ENCODE results near the gene CTNNAL1.

CTNNAL1 gene

DNA sequence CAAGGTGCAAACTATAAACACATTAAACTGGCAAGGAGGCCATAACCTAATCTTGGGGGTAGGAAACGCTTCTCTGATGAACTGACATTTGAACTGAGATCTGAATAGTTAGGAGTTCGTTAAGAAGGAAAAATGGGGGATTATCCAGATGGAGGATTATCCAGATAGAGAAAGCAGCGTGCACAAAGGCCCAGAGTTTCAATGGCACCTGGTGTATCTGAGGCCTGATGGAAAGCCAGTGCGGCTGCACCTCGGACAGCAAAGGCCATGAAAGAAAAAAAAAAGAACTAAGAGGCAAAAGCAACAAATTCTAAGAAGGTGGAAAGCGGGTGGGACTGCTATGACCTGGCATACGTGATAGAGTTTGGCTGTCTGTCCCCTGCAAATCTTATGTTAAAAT lies 13.0 kb upstream of the CTNNAL1 start:
- no peak for DNase-seq

DNA sequence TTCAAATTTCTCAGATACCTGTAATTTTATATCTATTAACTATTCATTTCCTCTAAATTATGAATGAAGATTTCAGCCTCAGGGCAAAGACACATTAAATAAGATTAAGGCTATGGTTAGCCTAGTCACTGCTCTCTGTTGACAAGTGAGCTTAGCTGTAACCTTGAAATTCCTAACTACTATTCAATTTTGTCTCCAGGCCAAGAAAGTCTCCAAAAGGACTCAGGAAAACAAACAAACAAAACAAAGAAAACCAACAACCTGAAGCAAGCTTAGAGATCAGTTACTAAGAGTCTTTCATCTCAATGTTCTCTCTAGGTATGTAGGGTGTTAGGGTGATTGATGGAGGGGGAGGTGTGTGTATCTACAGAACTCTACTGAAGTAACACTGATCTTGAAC lies 9.6 kb upstream of the CTNNAL1 start:
- DNase-seq, result no peak

DNA sequence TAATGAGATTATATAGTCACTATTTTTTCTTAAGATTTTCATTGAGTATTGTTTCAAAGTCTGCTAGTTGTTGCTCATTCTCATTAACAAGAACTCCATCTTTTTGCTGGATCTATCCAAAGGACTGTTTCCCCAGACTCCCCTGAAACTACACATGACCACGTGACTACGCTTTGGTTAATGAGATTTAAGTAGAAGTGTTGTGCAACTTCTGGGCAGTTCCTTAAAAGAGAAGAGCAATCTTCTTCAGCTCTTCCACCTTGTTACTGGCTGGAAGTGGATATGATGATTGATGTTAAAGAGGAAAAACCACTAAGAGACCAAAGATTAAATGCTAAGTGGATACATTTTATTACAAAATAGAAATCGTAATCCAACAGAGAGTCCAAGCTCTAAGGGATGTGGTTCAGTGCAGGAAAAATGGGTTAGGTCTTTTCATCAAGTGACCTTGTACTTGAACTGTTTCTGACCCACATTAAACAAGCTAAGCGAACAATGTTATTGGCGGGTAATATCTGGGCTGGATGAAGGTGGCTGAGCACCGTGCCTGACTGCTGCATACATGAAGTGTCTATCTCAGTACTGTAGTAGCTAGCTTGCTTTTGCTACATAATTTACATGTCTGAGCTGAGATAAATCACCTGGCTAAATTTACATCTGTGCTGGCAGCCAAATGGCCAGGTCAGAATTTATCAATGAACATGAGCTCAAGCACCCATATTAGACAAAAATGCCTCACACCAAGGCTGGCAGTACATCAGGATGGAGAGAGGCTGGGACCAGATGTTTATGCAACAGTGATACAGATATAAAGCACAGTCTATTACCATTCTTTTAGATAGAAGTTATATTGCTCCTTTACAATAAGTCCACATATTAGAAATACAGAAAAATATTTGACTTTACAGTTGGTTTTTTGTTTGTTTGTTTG lies 7.5 kb upstream of the CTNNAL1 start:
- DNase-seq, result no peak

DNA sequence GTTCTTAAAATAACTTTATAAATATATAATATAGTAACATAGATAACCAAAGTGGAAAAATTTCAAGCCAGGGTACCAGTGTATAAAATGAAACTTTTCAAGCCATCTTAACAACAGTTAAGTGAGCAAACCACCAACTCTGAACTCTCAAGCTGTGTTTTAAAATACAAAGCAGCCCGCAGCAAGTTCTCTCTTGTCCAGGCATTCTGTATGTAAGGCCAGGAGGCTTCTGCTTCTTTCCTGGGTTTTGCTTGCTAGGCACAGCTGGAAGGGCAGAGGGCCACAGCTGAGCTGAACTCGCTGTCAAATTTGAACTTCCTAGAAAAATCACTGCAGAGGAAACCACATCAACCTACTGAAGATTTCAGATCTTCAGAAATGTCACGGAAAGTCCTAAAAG lies 6.8 kb upstream of the CTNNAL1 start:
- no peak for DNase-seq

DNA sequence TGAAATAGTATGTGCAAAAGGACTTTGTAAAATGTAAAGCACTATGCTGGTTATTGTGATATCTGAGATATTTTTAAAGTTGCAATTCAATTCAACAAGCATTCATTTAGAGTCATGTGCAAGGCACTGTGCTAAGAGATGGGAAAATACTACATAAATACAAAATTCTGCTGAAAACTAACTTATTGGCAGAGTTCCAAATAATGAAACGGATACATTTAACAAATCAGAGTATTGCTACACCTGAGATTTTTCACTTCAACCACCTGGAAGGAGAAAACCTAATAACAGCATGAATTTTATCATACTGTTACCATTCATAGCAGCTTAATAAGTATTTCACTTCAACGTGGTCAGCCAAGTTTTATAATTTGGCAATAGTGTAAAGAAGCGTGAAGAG lies 6.1 kb upstream of the CTNNAL1 start:
- no peak for DNase-seq

DNA sequence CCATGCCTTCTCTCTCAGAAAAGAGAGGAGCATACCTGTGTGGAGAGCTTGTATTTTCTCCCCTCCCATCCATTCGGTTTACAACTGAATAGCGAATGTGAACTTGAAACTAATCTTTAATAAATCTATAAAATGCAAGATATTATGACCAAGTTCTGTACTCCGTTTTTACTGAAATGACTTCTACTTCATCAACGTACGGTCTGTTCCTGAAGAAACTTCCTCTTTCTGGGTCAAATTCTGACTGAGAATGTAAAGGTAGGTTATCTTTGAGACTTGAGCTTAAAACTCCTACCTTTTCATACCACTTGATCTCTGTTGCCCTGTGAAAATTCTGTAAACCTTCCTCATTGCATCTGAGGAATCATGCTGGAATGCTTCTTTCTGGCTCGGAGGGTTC lies 4.2 kb upstream of the CTNNAL1 start:
- DNase-seq, result no peak

DNA sequence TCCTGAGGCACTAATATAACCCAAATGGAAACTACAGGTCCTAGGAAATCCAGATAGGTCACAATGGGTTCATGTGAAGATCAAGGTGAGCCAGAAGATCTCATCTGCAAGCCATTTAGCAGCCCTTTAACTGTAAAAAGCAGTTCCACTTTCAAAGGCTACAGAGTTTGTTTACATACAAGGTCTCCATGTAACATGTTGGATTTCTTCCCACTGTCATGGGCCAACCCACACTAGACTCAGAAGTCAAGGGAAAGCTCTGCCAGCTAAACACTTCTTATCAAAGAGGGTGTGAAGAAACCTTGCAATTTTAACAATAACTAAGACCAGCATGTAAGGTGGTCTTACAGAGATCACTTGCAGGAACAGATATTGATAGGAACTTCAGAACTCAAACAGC lies 3.8 kb upstream of the CTNNAL1 start:
- no peak for DNase-seq

DNA sequence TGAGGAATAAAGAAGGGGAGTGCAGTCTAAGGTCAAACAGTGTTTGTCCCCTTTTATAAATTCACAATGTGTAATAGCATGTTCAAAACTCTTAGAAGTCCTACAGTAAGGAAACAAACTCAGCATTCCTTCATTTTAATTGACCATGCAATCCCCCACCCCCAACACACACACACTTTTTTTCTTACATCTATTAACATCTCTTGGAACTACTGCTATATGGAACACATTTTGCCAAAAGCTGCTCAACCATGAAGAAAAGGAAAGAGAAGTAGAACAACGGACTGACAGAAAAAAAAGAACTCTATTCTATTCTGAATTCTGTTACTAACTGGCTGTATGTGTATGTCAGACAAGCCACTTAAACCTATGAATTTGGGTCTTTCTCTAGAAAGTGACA lies 2.8 kb upstream of the CTNNAL1 start:
- no peak for DNase-seq

DNA sequence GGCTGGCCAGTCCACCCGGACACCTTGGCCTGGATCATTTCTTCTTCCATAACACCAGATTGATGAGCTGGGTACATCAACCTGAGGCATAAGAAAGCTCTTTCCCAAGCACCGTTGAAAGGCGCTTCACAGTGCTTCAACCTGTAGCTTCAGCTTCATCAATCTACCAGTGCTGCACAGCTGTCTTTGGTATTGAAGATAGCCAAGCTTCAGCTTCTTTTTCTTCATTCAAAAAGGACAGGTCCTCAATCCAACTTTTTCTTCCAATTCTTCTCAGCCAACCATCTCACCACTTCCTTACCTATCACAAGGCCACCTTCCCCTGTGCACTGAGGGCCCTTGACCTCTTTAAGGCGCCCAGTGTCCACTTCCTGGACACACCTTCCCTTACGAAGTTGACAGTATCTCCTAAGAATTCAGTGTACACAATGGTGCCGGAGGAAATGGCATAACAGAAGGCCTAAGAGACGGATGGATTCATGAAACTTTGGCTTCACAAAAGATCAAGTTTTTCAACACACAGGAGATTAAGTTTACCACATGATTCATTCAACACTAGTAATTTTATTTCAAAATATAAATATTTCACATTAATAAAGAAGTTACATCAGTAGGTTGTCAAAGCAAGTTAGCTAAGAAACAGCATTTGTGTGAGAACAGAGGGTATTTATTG lies 1.4 kb upstream of the CTNNAL1 start:
- DNase-seq, result no peak

DNA sequence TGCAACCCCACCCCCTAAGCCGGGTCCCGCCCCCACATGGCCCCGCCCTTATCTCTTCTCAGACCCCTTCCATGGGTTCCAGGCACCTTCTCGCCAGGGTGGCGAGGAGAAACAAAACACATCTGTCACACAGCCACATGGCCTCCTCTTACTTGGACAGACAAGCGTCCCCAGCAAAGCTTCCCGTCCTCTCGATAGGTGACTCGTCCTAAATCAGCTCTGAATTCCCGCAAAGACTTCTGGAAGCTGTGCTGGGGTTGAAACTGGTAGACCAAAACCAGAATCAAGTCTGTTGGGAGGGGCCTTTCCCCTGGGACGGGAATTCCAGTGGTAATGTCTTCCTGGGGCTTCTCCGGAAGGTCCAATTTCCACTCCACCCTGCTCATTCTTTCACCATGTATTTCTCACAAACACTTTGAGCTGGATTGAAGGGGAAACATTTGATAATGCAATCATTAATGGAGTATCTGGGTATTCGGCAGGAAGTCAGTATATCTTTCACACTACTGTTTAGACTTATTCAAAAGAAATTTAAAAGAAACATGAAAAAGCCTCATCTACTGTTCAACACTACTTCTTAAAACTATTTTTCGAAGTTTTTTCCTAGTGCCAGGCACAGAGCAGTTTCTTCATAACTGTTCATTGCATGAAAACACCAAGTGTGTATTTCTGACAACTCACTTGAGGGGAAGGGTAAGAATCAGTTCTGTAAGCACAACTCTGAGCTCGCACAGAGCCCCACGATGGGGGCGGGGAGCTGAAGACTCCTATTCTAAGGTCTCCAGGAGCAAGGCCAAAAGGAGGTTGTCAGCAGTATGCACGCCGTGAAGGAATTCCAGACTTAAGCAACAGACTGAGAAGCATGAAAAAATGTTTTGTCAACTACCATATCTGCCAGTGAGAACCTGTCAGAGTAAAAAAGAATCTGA lies 644 bp upstream of the CTNNAL1 start:
- DNase-seq, result no peak

DNA sequence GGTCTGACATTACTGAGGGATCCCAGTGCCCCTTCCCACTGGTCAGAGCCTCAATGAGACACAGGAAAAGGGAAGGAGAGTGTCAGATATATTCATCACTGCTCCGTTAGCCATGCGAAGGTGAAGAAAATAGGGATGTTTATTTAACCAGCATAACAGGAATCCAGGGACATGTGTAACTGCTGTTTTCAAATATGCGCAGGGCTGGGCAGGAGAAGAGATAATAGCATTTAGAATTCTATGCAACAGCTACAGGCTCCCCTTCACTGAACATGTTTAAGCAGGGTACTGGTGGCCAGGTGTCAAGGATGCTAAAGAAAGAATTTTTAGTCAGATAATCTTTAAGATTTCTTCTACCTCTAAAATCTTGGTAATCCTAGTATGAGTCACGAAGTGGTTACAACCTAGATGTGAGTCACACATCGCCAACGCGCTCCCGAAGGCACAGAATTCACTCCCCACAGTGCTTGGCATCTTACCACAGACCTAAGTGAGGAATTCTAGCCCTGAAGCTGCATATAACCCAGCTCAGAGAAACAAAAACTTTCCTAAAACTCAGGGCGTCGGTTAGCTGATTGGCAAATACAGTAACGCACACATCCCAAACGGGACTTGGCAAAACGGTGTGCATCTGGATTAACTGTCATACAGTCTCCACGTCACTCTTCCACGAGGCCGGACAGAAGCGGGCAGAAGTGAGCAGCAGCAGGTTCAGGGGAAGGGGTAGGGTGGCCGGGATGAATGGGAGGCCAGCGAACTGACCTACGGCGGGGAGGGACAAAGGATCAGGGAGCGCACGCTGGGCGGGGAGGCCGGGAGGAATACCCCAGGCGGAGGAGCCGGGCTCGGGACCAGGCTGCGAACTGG lies 1.1 kb downstream of the CTNNAL1 start:
- DNase-seq, result peak; percentile 46 to 68

DNA sequence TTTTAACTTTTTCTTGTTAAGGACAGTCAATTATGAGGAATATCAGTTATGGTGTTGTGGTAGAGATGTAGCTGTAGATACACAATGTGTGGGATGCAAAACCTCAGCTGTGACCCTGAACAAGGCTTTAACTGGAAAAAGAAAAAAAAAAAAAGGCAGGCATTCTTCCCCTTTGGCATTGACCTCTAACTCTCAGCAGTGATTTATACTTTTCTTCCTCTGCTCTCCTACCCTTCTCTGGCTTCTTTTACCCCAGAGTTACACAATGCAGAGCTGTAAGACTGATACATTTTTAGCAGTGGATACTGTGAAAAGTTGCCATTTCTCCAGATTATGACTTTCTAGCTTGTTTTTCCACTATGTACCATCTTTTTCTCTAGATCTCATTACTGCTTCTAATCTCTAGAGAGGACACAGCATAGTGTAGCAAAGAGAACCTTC lies 2.0 kb downstream of the CTNNAL1 start:
- DNase-seq, result no peak

DNA sequence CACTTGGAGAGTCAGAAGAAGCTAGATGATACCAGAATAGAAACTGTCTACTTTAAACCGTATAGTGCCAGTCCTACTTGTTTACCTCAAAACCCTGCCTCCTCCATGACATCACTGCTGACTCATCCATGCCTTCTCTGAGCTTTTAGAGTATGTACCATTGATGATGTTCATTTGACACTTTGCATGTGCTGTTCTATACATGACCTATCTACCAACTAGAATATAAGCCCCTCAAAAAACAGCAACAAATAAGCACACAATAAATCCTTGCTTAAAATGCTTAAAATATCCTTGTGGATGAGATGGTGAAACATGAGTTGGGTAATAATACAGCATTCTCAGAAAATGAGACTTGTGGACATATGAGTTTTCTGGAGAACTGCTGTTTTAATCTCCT lies 2.6 kb downstream of the CTNNAL1 start:
- DNase-seq, result peak; percentile 35 to 76

DNA sequence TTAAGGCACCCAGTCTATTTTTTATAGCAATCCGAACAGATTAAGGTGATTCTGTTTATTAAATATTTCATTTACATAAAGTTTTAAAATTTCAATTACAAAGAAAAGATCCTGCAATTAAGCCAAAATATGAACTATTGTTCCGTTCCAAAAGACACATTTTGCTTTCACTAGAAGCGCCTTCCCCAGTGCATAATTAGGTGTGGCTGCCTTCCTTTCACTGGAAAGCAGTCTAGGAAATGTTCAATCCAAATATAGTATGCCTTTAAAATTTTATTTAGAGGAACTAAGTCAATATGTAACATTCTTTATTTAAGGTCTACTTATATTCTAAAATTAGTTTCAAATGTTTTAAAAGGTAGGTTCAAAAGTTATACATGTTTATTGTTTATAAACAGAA lies 7.6 kb downstream of the CTNNAL1 start:
- no peak for DNase-seq

DNA sequence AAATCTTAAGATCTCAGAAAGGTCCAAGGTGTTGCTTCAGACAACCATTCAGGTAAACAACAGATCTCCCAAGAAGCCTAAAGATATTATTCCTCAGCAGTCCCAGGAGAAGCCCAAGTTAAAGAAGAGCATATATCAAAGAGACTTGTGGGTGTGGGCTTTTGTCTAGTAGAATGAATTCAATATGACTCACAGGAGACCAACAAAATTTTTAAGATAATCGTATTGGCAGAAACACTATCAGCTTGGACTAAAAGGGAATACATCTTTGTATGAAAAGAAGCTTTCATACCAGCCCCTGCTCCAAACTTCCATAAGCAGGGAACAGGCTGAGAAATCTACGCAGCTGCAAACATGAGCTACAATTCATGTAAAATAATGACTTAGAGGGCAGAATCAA lies 10.2 kb downstream of the CTNNAL1 start:
- no peak for DNase-seq

DNA sequence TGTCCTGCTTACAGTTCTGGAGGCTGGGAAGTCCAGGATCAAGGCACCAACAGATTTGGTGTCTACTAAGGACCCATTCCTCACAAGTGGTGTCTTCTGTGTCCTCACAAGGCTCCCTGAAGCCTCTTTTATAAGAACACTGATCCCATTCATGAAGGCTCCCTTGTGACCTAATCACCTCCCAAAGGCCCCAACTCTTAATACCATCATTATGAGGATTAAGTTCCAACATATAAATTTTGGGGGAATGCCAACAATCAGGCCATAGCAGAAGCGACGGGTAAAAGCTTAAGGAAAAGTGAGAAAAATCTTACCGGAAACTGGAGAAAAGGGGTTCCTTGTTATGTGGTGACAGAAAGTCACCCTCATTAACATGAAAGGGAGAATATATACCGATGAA lies 11.2 kb downstream of the CTNNAL1 start:
- DNase-seq, result no peak

DNA sequence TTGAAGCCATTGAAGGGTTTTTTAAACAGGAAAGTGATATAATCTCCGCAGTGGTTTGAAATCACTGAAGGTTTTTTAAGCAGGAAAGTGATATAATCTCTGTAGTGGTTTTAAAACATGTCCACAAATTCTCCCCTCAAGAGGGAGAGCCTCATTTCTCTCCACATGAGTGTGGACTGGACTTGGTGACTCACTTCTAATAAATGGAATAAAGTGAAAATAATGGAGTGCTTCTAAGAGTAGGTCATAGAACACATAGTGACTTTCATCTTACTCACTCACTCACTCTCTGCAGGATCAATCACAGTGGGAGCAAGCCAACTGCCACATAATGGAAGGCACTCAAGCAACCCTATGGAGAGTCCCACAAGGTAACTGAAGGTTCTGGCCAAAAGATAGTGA lies 12.0 kb downstream of the CTNNAL1 start:
- DNase-seq, result no peak

DNA sequence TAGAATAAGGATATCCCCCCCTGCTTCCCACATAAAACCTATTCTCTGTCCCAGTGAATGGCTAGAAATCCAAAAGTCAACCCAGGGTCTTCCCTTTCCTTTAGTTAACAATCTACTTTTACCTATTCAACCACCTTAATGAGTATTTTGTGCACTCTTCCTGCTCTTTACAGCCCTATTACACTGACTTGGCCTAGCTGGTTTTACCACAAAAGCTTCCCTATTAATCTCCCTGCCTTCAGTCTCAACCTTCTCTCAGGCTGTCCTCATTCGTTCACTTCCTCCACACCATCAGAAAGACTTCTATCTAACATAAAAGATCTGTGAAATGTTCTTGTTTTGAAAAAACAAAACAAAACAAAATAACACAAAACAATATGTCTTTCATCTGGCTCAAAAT lies 16.2 kb downstream of the CTNNAL1 start:
- no peak for DNase-seq

DNA sequence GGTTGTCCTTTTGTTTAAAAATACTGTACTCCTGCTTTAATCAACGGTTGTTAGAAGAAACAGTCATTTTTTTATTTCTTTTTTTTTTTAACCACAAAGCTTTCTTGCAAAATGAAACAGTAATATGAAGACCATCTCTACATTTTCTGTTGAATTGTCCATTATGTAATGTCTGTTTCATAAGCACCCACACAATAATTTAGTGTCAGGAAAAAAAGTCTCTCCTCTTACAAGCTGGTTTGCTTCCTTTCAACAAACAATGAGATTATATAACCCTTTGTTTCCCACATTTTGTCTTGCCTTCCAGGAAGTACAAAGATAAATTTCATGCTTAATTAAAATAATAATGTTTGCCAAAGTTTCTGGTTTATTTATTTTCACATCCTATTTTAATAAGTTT lies 16.7 kb downstream of the CTNNAL1 start:
- no peak for DNase-seq

DNA sequence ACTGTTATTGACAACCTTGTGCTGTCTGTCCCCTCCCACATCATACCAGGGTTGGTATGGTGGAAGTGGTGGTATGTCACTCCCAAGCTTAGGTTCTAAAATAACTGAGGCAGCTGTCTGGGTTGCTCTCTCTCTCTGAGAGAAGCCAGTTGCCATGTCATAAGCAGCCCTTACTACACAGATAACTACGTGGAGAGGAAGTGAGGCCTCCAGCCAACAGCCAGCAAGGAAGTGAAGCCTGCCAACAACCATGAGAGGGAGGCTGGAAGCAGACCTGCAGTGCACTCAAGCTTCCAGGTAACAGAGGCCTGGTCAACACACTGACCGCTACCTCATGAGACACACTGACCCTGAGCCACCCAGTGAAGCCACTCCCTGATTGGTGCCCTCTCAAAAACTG lies 18.6 kb downstream of the CTNNAL1 start:
- no peak for DNase-seq

DNA sequence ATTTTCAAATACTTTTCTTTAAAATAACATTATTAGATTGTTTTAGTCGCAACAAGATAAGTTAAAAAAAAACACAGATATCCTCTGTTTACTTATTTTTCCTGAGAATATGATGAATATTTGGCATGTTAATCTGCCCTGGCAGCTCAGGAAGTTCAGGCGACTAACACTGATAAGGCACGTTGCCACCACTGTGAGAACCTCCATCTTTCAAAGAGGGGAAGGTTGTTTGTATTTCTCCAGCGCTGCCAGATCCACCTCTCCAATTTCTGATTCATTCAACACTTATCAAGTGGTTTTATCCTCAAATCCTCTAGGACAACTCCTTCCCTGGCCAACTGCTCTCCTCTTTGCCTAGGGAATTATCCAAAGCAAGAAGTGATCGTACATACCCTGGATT lies 21.8 kb downstream of the CTNNAL1 start:
- DNase-seq, result no peak

DNA sequence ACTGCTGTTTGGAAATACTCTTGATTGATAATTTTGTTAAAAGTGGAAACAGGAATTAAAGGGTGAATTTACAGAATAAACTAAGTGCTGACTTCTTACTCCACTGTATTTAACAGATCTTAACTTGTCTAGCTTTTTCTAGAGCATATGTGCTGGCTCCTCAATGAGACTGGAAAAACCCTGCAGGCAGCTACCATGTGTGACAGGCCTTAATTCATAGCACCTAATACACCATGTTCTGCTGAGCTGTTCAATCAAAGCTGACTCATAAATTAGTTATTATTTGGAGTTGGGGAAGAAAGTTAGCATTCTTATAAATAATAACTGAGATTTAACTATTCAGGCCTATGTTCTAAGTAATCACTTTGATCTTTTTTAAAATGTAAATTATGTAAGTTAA lies 29.4 kb downstream of the CTNNAL1 start:
- DNase-seq, result no peak

Measured in stimulated activated CD4-positive, alpha-beta T cell treated with anti-CD3 and anti-CD28 coated beads, Interleukin-4, amount 100 ng/mL, for 4 hours (primary cell).